Spleen (tissue), 7 donors: ENCODE data around the gene ATXN1.

Experiments
- CTCF ChIP-seq, 11 experiments: fragments of 200-600 bp in 7 of 11; fragments of 450-650 bp in 4 of 11; sonication (generic) in 4 of 11; IDR thresholded peaks in 8 of 11; conservative IDR thresholded peaks in 3 of 11; 1 replicate in 7 of 11; 2 replicates in 4 of 11; pipeline versions ENCODE4 v1.4.0 to v1.8.0; 2016 to 2021; ENCODE audit warnings: antibody characterized with exemption in 11 of 11, inconsistent platforms in 4 of 11, mild to moderate bottlenecking in 1 of 11
- POLR2A ChIP-seq, 3 donors: fragments of 450-650 bp; IDR thresholded peaks; one replicate each; pipeline ENCODE4 v1.5.1; 2017; ENCODE audit warnings: antibody characterized with exemption in 3 of 3, mild to moderate bottlenecking in 1 of 3
- POLR2AphosphoS5 ChIP-seq, 3 donors: sonication (generic); formaldehyde crosslinking; IDR thresholded peaks; one replicate each; pipeline ENCODE4 v1.5.1; 2017; ENCODE audit warnings: antibody characterized with exemption in 3 of 3
- donor health status: DM: no; HTN: no; CAD: no; lungs with moderate emphysema.
- donor health status: DM: no; HTN: no; CAD: no.
- donor health status: DM: no; HTN: no; CAD: no.

GRCh38 chr6:16288163-16288562 lies 473.1 kb downstream of the ATXN1 start:
- no peak for TF ChIP-seq POLR2A (IDR thresholded peaks at IDR 0.05)
- no peak for TF ChIP-seq CTCF (IDR thresholded peaks at IDR 0.05 in 8 of 11, conservative IDR thresholded peaks at IDR 0.05 in 3 of 11)
- TF ChIP-seq POLR2AphosphoS5 (IDR thresholded peaks at IDR 0.05) = no peak
